Natural killer cell (primary cell): ENCODE measurements around the gene IL1RAPL1. TPM values are rescaled to one million over a fixed set of nuclear protein-coding genes. Genes with fewer than 3 reads are reported as not detected.

Experiments used
- ATAC-seq, 3 donors: fragments of 150-1000 bp in 2 of 3; fragments of 200-7000 bp in 1 of 3; cut with Tn5 transposase; 1 replicate in 1 of 3; 2 replicates in 2 of 3; pipeline ENCODE4 v1.10.0; 2021; ENCODE audit warnings: mild to moderate bottlenecking in 2 of 3, moderate library complexity in 2 of 3
- DNase-seq, 2 donors: peaks; one replicate each; pipeline versions ENCODE4 v3.0.0 to v3.0.0-alpha.2; 2013 to 2021; ENCODE audit warnings: mixed read lengths in 1 of 2
- H3K27ac ChIP-seq: one replicate; pipeline ENCODE4 v1.5.1; 2013; ENCODE audit warnings: mild to moderate bottlenecking, low read length
- H3K27me3 ChIP-seq: one replicate; pipeline ENCODE4 v1.6.1; 2013; ENCODE audit warnings: low read length; ENCODE audit not compliant: control insufficient read depth, insufficient read depth
- H3K36me3 ChIP-seq: one replicate; pipeline ENCODE4 v1.6.1; 2013; ENCODE audit warnings: low read length; ENCODE audit not compliant: control insufficient read depth, insufficient read depth
- H3K4me1 ChIP-seq: one replicate; pipeline ENCODE4 v1.6.1; 2013; ENCODE audit warnings: low read length; ENCODE audit not compliant: control insufficient read depth, insufficient read depth
- H3K4me3 ChIP-seq: one replicate; pipeline ENCODE4 v1.5.1; 2013; ENCODE audit warnings: low read length
- H3K9me3 ChIP-seq: one replicate; pipeline ENCODE4 v1.6.1; 2013; ENCODE audit warnings: low read length; ENCODE audit not compliant: control insufficient read depth, insufficient read depth
- H3K27ac Mint-ChIP-seq, 2 donors: one replicate each; pipeline ENCODE4 v1.8.0; 2022; ENCODE audit warnings: mild to moderate bottlenecking in 2 of 2, mixed read lengths in 2 of 2, moderate library complexity in 1 of 2
- H3K27me3 Mint-ChIP-seq, 2 donors: one replicate each; pipeline ENCODE4 v1.8.0; 2022; ENCODE audit warnings: low read depth in 2 of 2, mixed read lengths in 2 of 2
- H3K36me3 Mint-ChIP-seq: one replicate; pipeline ENCODE4 v1.8.0; 2022; ENCODE audit warnings: mixed read lengths
- H3K4me1 Mint-ChIP-seq, 2 donors: one replicate each; pipeline ENCODE4 v1.8.0; 2022; ENCODE audit warnings: mixed read lengths in 2 of 2
- H3K4me3 Mint-ChIP-seq: one replicate; pipeline ENCODE4 v1.8.0; 2022; ENCODE audit warnings: mild to moderate bottlenecking, moderate library complexity, mixed read lengths
- H3K9me3 Mint-ChIP-seq, 2 donors: one replicate each; pipeline ENCODE4 v1.8.0; 2022; ENCODE audit warnings: mixed read lengths in 2 of 2
- CTCF ChIP-seq: fragments of 200-600 bp; IDR thresholded peaks from one replicate; pipeline ENCODE4 v1.8.0; 2022; ENCODE audit warnings: antibody characterized with exemption
- WGBS: methylation state at CpG from one replicate; pipeline ENCODE4 v1.1.7; 2013; ENCODE audit warnings: missing lambda C conversion rate; ENCODE audit not compliant: insufficient coverage; 5-methylcytosine and 5-hydroxymethylcytosine counted together
- intact Hi-C: fragments of 100-400 bp; cut with micrococcal nuclease; formaldehyde crosslinking; loops from one replicate; pipeline ENCODE4 v1.14.2; 2022
- total RNA-seq, 4 donors: library from RNA; stranded (reverse); fragments of 120-200 nt in 1 of 4; gene quantifications; one replicate each; pipeline versions ENCODE4 v1.2.3 to v1.2.4, GENCODE V29; 2013 to 2022

Gene IL1RAPL1
- total RNA-seq, 3 donors from 2014 or later (not counting 1 experiment from before 2014, with no cell fraction given) = not detected

DNA sequence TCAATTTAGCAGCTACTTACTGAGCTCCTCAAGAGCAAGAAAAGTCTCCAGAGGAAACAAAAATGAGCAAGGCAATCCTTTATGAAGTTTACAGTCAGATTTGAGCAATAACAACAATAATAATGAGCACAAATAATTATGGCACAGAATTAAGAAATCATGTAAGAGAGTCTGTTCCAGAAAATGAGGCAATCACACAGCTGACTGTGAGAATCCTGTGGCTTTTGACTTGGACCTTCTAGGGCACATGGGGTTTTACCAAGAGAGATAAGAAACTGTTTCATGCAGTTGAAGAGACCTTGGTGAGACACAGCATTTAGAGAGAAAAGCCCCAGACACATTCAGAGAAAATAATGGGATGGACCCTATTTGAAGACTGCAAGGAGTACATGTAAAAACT is 1265.5 kb downstream of the IL1RAPL1 start:
- H3K27me3 ChIP-seq = no peaks in the 10 kb centered on the region
- intact Hi-C loops = no loop called here
- H3K4me3 ChIP-seq = no peak overlapping the region
- no peak overlapping the region for H3K27ac ChIP-seq
- Mint-ChIP-seq H3K4me1 (no peaks in the 10 kb centered on the region), H3K4me3 (no peak overlapping the region), H3K27ac (no peak overlapping the region), H3K9me3 (peaks cover 0 to 8% of the 10 kb centered on the region in 2 donors), H3K27me3 (no peaks in the 10 kb centered on the region), H3K36me3 (no peaks in the 10 kb centered on the region)
- DNase-seq = no peak
- ATAC-seq = no peak
- no peaks in the 10 kb centered on the region for H3K4me1 ChIP-seq
- H3K36me3 ChIP-seq = no peaks in the 10 kb centered on the region
- TF ChIP-seq CTCF = no peak
- no peaks in the 10 kb centered on the region for H3K9me3 ChIP-seq

- no peak overlapping the region for H3K4me3 Mint-ChIP-seq
- no peaks in the 10 kb centered on the region for H3K36me3 ChIP-seq
- intact Hi-C loops = no loop called here
- H3K27ac Mint-ChIP-seq = no peak overlapping the region
- H3K27me3 ChIP-seq = no peaks in the 10 kb centered on the region
- no peak overlapping the region for H3K27ac ChIP-seq
- H3K4me3 ChIP-seq = no peak overlapping the region
- H3K36me3 Mint-ChIP-seq = no peaks in the 10 kb centered on the region
- peaks cover 0 to 10% of the 10 kb centered on the region in 2 donors for H3K9me3 Mint-ChIP-seq
- H3K4me1 Mint-ChIP-seq = no peaks in the 10 kb centered on the region
- H3K27me3 Mint-ChIP-seq = no peaks in the 10 kb centered on the region
- ATAC-seq (no peak), DNase-seq (no peak)
- H3K4me1 ChIP-seq = no peaks in the 10 kb centered on the region
- no peak for TF ChIP-seq CTCF
- H3K9me3 ChIP-seq = no peaks in the 10 kb centered on the region
Measured at GRCh38 chrX:29858714-29859113, 1271.5 kb downstream of the IL1RAPL1 start.

GRCh38 chrX:29862126-29862677 is 1275.0 kb downstream of the IL1RAPL1 start:
- 60% methylated on average over 1 of the region's 7 CpGs for WGBS
- no peaks in the 10 kb centered on the region for H3K36me3 Mint-ChIP-seq
- no peak overlapping the region for H3K27ac Mint-ChIP-seq

More at GRCh38 chrX:29862126-29862677, 1275.0 kb downstream of the IL1RAPL1 start:
- no peaks in the 10 kb centered on the region for H3K27me3 ChIP-seq
- intact Hi-C loops = no loop called here
- H3K27ac ChIP-seq = no peak overlapping the region
- H3K9me3 ChIP-seq = no peaks in the 10 kb centered on the region
- H3K27me3 Mint-ChIP-seq = no peaks in the 10 kb centered on the region
- H3K4me3 ChIP-seq = no peak overlapping the region
- DNase-seq = no peak
- no peak for TF ChIP-seq CTCF
- H3K4me1 ChIP-seq = no peaks in the 10 kb centered on the region
- H3K4me3 Mint-ChIP-seq = no peak overlapping the region
- ATAC-seq = no peak
- peaks cover 0 to 7% of the 10 kb centered on the region in 2 donors for H3K9me3 Mint-ChIP-seq
- H3K36me3 ChIP-seq = no peaks in the 10 kb centered on the region
- no peaks in the 10 kb centered on the region for H3K4me1 Mint-ChIP-seq
